Measurements from ENCODE around the gene AP1G1.

Gene AP1G1

GRCh38 chr16:71852561-71852960 lies 43.9 kb upstream of the AP1G1 start:
- Histone ChIP-seq H3K4me3 (ENCODE audit: low read depth, low read length) (no peak overlapping the region), H3K27ac (ENCODE audit: extremely low read depth, low read depth, low read length) (no peak overlapping the region), H3K4me1 (ENCODE audit: control insufficient read depth, insufficient read depth, low read length) (0 out of 2 replicates have a peak, but pooled peaks cover under 1% of the 10 kb centered on the region), H3K36me3 (ENCODE audit: control insufficient read depth in 2 of 2, insufficient read depth in 1 of 2, low read length in 2 of 2) (peaks cover 10 to 83% of the 10 kb centered on the region in 2 experiments; a peak in 2 of 3 replicates), H3K9me3 (ENCODE audit: control insufficient read depth, insufficient read depth, low read depth, low read length) (no peaks in the 10 kb centered on the region)
- ChIA-PET POLR2A (interaction anchor here (1.3 kb wide), 1 partner anchor 43 kb away, joined by 4 read pairs; the partner anchor contains the start of gene AP1G1), CTCF (no interaction called here)
- TF ChIP-seq WT1 (tag by site-specific recombination; IDR thresholded peaks at IDR 0.05) = no peak
- no peak for TF ChIP-seq REST (tag by site-specific recombination; IDR thresholded peaks at IDR 0.05)
- no peak for TF ChIP-seq SP3 (tag by site-specific recombination; IDR thresholded peaks at IDR 0.05)
- no peak for TF ChIP-seq YY1 (tag by site-specific recombination; IDR thresholded peaks at IDR 0.05)
- TF ChIP-seq ZNF626 (tag by site-specific recombination; IDR thresholded peaks at IDR 0.05) = no peak
- TF ChIP-seq ZNF324 (tag by site-specific recombination; IDR thresholded peaks at IDR 0.05) = no peak
- TF ChIP-seq ZBTB48 (tag by site-specific recombination; IDR thresholded peaks at IDR 0.05) = no peak
- no peak for TF ChIP-seq PRDM6 (tag by site-specific recombination; IDR thresholded peaks at IDR 0.05)
- no peak for TF ChIP-seq KLF17 (tag by site-specific recombination; IDR thresholded peaks at IDR 0.05)
- TF ChIP-seq MYNN (tag by site-specific recombination; IDR thresholded peaks at IDR 0.05; ENCODE audit: borderline replicate concordance) = no peak
- no peak for TF ChIP-seq ZNF140 (tag by site-specific recombination; IDR thresholded peaks at IDR 0.05)
- TF ChIP-seq ZFP37 (tag by site-specific recombination; IDR thresholded peaks at IDR 0.05) = no peak
- TF ChIP-seq ATF2 (tag by site-specific recombination; IDR thresholded peaks at IDR 0.05; ENCODE audit: low read depth) = no peak
- TF ChIP-seq ZNF404 (tag by site-specific recombination; IDR thresholded peaks at IDR 0.05) = no peak
- no peak for TF ChIP-seq KLF16 (tag by site-specific recombination; IDR thresholded peaks at IDR 0.05)
- no peak for TF ChIP-seq ZNF426 (tag by site-specific recombination; IDR thresholded peaks at IDR 0.05)

- Histone ChIP-seq H3K4me3 (ENCODE audit: low read depth, low read length) (no peak overlapping the region), H3K36me3 (ENCODE audit: control insufficient read depth in 2 of 2, insufficient read depth in 1 of 2, low read length in 2 of 2) (peaks cover 10 to 79% of the 10 kb centered on the region in 2 experiments; a peak in 2 of 3 replicates), H3K27ac (ENCODE audit: extremely low read depth, low read depth, low read length) (no peak overlapping the region), H3K4me1 (ENCODE audit: control insufficient read depth, insufficient read depth, low read length) (peaks cover 4% of the 10 kb centered on the region; the same call in 1 of the 2 replicates), H3K9me3 (ENCODE audit: control insufficient read depth, insufficient read depth, low read depth, low read length) (no peaks in the 10 kb centered on the region)
- ChIA-PET CTCF (no interaction called here), POLR2A (interaction anchor here (1.3 kb wide), 1 partner anchor 43 kb away, joined by 4 read pairs; the partner anchor contains the start of gene AP1G1)
- TF ChIP-seq ZNF280C (tag by site-specific recombination; IDR thresholded peaks at IDR 0.05) (no peak), ZNF292 (tag by site-specific recombination; IDR thresholded peaks at IDR 0.05; ENCODE audit: borderline replicate concordance, low read depth) (no peak), ZNF645 (tag by site-specific recombination; IDR thresholded peaks at IDR 0.05) (no peak)
Observed at GRCh38 chr16:71852158-71852557, 43.5 kb upstream of the AP1G1 start.

Measured in HEK293 (cell line).